Astrocyte (in vitro differentiated cells and primary cell): Measurements from ENCODE around the gene TIGAR. TPM values are rescaled to one million over a fixed set of nuclear protein-coding genes. Genes with fewer than 3 reads are reported as not detected.

Experiments
- DNase-seq: peaks from one replicate; pipeline ENCODE4 v3.0.0-alpha.2; 2010; ENCODE audit warnings: low read depth
- FAIRE-seq: peaks from 2 replicates; lab custom pipeline; 2011; peaks lifted over from hg19 to GRCh38; lab: Jason Lieb, UNC
- H2AFZ ChIP-seq: 2 replicates; pipeline ENCODE4 v1.6.0; 2012; ENCODE audit warnings: low read depth, low read length, inconsistent platforms
- H3K27ac ChIP-seq: 2 replicates; pipeline ENCODE4 v1.5.1; 2011; ENCODE audit warnings: low read depth, low read length, inconsistent platforms
- H3K27me3 ChIP-seq: 2 replicates; pipeline ENCODE4 v1.6.0; 2011; ENCODE audit warnings: low read length, inconsistent platforms; ENCODE audit not compliant: insufficient read depth
- H3K36me3 ChIP-seq: 2 replicates; pipeline ENCODE4 v1.5.1; 2011; ENCODE audit warnings: low read length, inconsistent platforms; ENCODE audit not compliant: insufficient read depth
- H3K4me1 ChIP-seq: 2 replicates; pipeline ENCODE4 v1.5.1; 2011; ENCODE audit warnings: low read length, inconsistent platforms; ENCODE audit not compliant: insufficient read depth
- H3K4me2 ChIP-seq: 2 replicates; pipeline ENCODE4 v1.6.0; 2012; ENCODE audit warnings: low read length, inconsistent platforms
- H3K4me3 ChIP-seq: 2 replicates; pipeline ENCODE4 v1.5.1; 2011; ENCODE audit warnings: low read depth, mild to moderate bottlenecking, low read length, inconsistent platforms; ENCODE audit not compliant: insufficient read depth
- H3K79me2 ChIP-seq: 2 replicates; pipeline ENCODE4 v1.6.0; 2012; ENCODE audit warnings: mild to moderate bottlenecking, low read length, inconsistent platforms; ENCODE audit not compliant: insufficient read depth
- H3K9ac ChIP-seq: 2 replicates; pipeline ENCODE4 v1.6.0; 2012; ENCODE audit warnings: mild to moderate bottlenecking, low read length, inconsistent platforms
- H3K9me3 ChIP-seq: 2 replicates; pipeline ENCODE4 v1.5.1; 2012; ENCODE audit warnings: low read depth, mild to moderate bottlenecking, low read length, inconsistent platforms; ENCODE audit not compliant: insufficient read depth
- H4K20me1 ChIP-seq: 2 replicates; pipeline ENCODE4 v1.6.0; 2012; ENCODE audit warnings: low read length, inconsistent platforms; ENCODE audit not compliant: insufficient read depth
- H3K27ac Mint-ChIP-seq: one replicate; pipeline ENCODE4 v1.8.0; 2021; ENCODE audit warnings: mild to moderate bottlenecking, mixed read lengths; ENCODE audit not compliant: unreplicated experiment
- H3K27me3 Mint-ChIP-seq: one replicate; pipeline ENCODE4 v1.8.0; 2021; ENCODE audit warnings: low read depth, mixed read lengths; ENCODE audit not compliant: unreplicated experiment
- H3K36me3 Mint-ChIP-seq: one replicate; pipeline ENCODE4 v1.8.0; 2021; ENCODE audit warnings: low read depth, mixed read lengths; ENCODE audit not compliant: unreplicated experiment
- H3K4me1 Mint-ChIP-seq: one replicate; pipeline ENCODE4 v1.8.0; 2021; ENCODE audit warnings: low read depth, mixed read lengths; ENCODE audit not compliant: unreplicated experiment
- H3K4me3 Mint-ChIP-seq: one replicate; pipeline ENCODE4 v1.8.0; 2021; ENCODE audit warnings: mild to moderate bottlenecking, moderate library complexity, mixed read lengths; ENCODE audit not compliant: unreplicated experiment
- H3K9me3 Mint-ChIP-seq: one replicate; pipeline ENCODE4 v1.8.0; 2021; ENCODE audit warnings: mild to moderate bottlenecking, mixed read lengths; ENCODE audit not compliant: unreplicated experiment
- EZH2 ChIP-seq: IDR thresholded peaks from 2 replicates; pipeline ENCODE4 v1.6.1; 2012; ENCODE audit warnings: mild to moderate bottlenecking, low read length, inconsistent platforms; ENCODE audit not compliant: insufficient read depth
- total RNA-seq: library from RNA; stranded (reverse); gene quantifications from 2 replicates; pipeline ENCODE4 v1.2.1, GENCODE V29; 2021
- TF ChIP-seq, protein P1 (sequence below): IDR thresholded peaks from 2 replicates; pipeline ENCODE4 v1.5.1; 2011; ENCODE audit warnings: low read depth, mild to moderate bottlenecking, inconsistent platforms, low read length, moderate library complexity; ENCODE audit not compliant: insufficient read depth

TIGAR gene
- total RNA-seq, 1 donor from 2014 or later: 91.7 TPM

DNA sequence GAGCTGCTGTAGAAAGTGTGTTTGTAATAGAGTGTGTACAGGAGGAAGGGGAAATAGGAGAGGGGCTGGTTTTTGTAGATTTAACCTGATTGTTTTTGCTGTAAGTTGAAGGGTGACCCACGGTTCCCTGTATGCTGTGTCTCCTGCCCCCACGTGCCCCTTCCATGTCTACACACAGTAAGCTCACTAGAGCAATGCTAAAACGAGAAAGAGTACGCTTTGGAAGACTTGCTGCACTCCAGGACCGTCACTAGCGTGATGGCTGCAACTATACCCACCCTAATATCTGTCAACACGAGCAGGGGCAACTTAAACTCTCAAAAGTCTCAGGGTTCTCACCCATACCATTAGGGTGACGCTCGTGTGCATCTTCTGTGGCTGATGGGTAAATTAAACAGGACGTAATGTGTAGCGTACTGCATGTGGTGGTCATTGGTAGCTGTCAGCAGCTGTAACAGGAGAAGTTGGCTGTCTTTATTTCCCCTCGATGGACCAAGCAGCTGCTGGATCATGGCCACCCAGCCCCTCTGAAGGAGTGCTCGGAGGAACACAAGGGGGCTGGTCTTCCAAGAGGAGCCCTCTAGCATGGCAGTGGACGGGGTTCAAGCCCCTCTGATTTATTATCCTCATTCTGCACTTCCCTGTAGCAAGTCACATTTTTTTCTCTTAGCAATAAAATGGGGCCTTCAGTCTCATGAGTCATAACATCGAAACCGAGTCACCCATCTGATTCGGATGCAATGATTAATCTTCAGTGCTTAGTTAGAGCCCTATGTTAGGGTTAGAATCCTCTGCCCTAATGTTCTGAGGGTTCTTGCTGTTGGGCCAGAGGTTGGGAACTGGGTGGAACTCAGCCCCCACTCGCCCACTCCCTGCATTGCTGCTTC is 33.4 kb upstream of the TIGAR start:
- FAIRE-seq: no peak

DNA sequence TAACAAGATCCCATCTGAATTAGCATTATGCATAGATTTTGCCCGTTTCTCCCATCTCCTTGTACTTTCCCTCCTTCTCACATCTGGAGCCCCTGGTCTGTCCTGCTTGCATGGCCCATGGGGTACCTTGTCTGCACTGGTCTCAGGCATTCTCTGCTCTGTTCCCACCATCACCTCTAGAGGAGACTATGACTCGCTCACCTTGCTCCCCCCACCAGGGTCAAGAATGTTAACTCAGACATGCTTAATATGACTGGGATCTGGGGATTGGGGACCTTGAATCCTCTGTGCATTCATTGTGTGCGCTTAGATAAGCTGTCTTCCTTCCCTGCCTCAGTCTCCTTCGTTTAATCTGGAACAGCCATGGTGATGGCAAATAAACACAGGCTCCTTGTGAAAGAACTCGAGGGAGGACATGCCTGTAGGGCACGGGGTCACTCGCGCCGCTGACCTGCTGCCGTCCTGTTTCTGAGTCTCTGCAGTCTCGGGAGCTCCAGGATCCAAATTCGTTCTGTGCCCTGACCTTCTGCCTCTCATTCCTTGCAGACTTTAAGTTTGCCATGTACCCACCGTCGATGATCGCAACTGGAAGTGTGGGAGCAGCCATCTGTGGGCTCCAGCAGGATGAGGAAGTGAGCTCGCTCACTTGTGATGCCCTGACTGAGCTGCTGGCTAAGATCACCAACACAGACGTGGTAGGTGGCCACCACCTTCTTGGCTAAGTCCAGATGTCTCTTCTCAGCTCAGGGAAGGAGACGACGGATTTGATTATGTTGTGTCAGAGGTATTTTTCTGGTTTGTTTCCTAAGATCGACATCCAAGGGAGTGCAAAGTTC is 32.5 kb upstream of the TIGAR start:
- Mint-ChIP-seq H3K27ac (peak overlapping the region; percentile 49), H3K4me1 (peaks cover 35% of the 10 kb centered on the region), H3K9me3 (no peaks in the 10 kb centered on the region), H3K27me3 (no peaks in the 10 kb centered on the region), H3K36me3 (peaks cover 49% of the 10 kb centered on the region), H3K4me3 (peak overlapping the region; percentile 65)
- Histone ChIP-seq H3K36me3 (no peaks in the 10 kb centered on the region), H3K27me3 (peaks cover 11% of the 10 kb centered on the region), H3K4me1 (no peaks in the 10 kb centered on the region), H3K9me3 (no peaks in the 10 kb centered on the region), H2AFZ (peak overlapping the region; percentile 2), H3K27ac (no peak overlapping the region), H3K9ac (no peak overlapping the region), H3K79me2 (no peaks in the 10 kb centered on the region), H3K4me2 (no peak overlapping the region), H4K20me1 (peaks cover 7% of the 10 kb centered on the region), H3K4me3 (no peak overlapping the region)
- no peak for FAIRE-seq
- no peak for DNase-seq
- TF ChIP-seq EZH2: no peak
- TF ChIP-seq, protein P1, sequence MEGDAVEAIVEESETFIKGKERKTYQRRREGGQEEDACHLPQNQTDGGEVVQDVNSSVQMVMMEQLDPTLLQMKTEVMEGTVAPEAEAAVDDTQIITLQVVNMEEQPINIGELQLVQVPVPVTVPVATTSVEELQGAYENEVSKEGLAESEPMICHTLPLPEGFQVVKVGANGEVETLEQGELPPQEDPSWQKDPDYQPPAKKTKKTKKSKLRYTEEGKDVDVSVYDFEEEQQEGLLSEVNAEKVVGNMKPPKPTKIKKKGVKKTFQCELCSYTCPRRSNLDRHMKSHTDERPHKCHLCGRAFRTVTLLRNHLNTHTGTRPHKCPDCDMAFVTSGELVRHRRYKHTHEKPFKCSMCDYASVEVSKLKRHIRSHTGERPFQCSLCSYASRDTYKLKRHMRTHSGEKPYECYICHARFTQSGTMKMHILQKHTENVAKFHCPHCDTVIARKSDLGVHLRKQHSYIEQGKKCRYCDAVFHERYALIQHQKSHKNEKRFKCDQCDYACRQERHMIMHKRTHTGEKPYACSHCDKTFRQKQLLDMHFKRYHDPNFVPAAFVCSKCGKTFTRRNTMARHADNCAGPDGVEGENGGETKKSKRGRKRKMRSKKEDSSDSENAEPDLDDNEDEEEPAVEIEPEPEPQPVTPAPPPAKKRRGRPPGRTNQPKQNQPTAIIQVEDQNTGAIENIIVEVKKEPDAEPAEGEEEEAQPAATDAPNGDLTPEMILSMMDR: no peak

More for the DNA sequence above, 33.4 kb upstream of the TIGAR start:
- Histone ChIP-seq H3K4me3 (no peak overlapping the region), H3K27ac (no peak overlapping the region), H3K27me3 (peaks cover 11% of the 10 kb centered on the region), H2AFZ (no peak overlapping the region), H3K9me3 (no peaks in the 10 kb centered on the region), H3K4me1 (no peaks in the 10 kb centered on the region), H3K4me2 (no peak overlapping the region), H3K36me3 (no peaks in the 10 kb centered on the region), H3K9ac (no peak overlapping the region), H3K79me2 (no peaks in the 10 kb centered on the region), H4K20me1 (peaks cover 5% of the 10 kb centered on the region)
- TF ChIP-seq, protein P1: no peak
- no peak for DNase-seq
- peaks cover 49% of the 10 kb centered on the region for H3K36me3 Mint-ChIP-seq
- H3K4me3 Mint-ChIP-seq: peak overlapping the region; percentile 65
- H3K27me3 Mint-ChIP-seq: no peaks in the 10 kb centered on the region
- no peaks in the 10 kb centered on the region for H3K9me3 Mint-ChIP-seq
- H3K4me1 Mint-ChIP-seq: peaks cover 30% of the 10 kb centered on the region
- peak overlapping the region; percentile 71 for H3K27ac Mint-ChIP-seq
